ENCODE measurements around the gene IQSEC3.
"Not testable (repeated sequence)": the region's sequence is repeated elsewhere in the genome, so short reads cannot be mapped to it uniquely, and the experiment has no call there.

Gene IQSEC3

DNA sequence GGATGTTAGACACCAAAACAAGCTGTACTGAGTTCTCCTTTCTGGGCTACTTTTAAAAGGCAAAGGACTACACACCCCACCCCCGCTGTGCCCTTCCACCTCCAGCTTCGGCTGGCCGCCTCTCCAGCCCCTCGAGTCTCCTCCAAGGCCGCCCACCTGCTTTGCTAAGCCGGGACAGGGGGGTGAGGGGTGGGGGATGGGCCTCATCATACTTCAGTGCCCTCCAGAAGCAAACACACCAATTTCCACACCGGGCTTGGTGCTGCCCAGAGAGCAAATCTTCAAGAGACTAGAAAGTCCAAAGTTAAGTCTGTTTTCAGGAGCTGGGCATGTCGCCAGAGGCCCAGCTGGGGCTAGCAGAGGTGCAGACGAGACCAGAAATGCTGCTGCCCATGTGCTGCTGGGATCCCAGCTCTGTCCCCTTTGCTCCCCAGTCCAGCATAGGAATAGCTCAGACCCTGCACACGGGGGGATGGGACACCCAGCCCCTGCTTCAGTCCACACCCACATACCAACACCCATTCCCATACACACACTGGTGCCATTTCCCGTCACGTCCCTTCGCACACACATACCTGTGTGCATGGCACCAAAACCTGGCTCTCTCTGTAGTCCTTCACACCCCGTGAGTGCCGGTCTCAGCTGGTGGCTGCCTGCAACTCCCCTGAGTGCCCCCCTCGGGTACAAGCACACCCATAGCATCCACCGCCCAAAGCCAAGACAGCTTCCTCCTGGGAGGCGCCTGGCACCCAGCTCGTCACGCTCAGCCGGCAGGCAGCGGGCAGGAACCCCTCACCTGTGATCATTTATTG lies 146.4 kb downstream of the IQSEC3 start:
- DNase-seq = no peak

- no peak for DNase-seq
These were observed 147.0 kb downstream of the IQSEC3 start for GRCh38 chr12:213527-213932.

- DNase-seq = no peak
These were observed 147.6 kb downstream of the IQSEC3 start, which contains the start of gene SLC6A12 for GRCh38 chr12:214003-214741. TSS of gene SLC6A12 (minus strand) at chr12:214157. CDS start at chr12:209986, 4,171 bp downstream.

- DNase-seq = no peak
These were observed 148.5 kb downstream of the IQSEC3 start for GRCh38 chr12:215116-215515.

- not testable (repeated sequence) for DNase-seq
These were observed 150.5 kb downstream of the IQSEC3 start for GRCh38 chr12:217029-217428.

- no peak for DNase-seq
These were observed 151.7 kb downstream of the IQSEC3 start for GRCh38 chr12:218221-218620.

DNA sequence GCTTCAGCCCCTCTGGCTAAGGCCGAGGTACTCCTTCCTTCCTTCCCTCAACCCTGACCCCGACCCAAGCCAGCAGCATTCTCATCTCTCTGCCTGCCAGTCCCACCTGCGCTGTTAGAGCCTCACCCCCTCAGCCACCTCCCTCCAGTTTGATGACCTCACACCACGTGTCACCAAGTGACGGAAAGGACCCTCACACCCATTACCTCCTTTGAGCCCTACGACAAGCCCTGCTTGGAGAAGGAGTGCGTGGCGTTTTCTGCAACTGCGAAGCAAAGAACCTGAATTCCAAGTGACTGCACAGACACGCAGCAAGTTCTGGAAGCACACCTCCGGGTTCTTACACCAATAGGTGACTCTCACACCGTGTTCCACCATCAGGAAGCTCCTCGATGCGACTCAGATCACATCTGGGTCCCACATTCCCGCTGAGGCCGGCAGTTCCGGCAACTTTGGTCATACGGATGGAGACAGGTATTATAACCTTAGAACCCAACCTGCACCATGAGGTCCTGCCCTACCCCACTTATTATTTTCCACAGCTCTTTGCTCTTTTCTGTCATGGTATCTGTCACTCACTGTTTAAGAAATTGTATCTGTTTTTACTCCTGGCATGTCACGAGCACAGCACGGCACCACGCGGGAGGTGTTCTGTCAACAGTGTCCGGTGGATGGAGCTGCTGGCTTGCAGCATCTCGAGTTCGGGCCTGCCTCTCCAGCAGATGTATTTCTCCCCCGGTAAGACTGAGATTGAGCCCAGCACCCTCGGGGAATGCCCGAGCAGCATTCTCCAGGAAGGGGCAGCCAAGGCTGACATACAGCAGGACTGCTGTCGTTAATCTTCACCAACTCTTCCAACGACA lies 152.4 kb downstream of the IQSEC3 start:
- DNase-seq = no peak

- DNase-seq = peak in 38 of 51 donors; percentile 12 to 78 (median 45)
These were observed 153.4 kb downstream of the IQSEC3 start for GRCh38 chr12:219891-220352.

GRCh38 chr12:220491-220890 lies 153.9 kb downstream of the IQSEC3 start:
- DNase-seq = no peak

GRCh38 chr12:220946-221550 lies 154.5 kb downstream of the IQSEC3 start:
- DNase-seq = no peak

DNA sequence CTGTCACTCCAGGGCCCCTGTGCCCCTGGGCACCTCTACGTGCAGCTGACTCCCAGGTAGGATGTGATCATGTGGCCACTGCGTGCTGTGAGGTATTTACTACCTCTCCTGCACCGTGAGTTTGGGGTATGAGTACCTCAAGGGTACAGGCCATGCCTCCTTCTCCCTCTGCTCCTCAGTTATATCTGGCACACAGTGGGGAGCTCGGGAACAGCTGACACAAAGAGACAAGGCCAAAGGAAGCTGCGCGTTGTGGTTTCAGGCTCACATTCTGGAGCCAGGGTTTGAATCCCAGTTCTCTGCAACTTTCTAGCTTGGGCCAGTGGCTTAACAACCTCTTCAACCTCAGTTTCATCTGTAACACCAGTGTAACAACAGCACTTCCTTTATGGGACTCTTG lies 155.2 kb downstream of the IQSEC3 start:
- DNase-seq = no peak

DNA sequence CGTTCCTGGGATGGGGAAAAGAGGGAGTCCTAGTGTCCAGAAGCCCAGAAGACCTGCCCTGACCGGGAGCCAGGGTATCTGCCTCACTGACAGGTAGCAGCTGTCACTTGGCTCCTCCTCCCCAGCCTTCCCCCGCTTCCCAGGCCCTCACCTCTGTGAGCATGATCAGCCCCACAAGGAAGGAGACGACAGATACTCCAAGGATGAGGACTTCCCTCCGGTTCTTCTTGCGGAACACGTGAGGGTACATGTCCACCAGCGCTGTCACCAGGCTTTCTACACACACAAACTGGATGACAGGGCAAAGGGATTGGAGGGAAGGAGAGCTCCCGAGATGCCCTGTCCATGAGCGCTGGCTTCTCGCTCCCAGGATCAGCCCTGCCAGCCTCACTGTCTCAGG lies 157.3 kb downstream of the IQSEC3 start:
- DNase-seq = no peak

DNA sequence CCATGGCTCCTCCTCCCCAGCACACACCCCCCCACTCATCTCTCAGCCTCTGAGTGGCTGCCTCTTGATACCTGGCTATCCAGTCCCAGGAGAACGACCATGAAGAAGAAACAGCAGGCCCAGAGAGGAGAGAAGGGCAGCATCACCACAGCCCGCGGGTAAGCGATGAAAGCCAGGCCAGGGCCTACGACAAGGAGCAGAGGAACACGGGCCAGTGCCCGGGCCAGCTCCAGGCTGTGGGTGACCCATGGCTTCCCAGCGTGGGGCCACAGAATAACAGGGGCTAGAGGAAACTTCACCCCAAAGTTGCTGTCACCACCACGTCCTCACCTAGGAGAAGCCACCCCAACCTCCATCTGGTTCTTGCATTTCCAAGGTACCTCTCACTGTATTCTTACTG lies 157.8 kb downstream of the IQSEC3 start:
- no peak for DNase-seq

DNA sequence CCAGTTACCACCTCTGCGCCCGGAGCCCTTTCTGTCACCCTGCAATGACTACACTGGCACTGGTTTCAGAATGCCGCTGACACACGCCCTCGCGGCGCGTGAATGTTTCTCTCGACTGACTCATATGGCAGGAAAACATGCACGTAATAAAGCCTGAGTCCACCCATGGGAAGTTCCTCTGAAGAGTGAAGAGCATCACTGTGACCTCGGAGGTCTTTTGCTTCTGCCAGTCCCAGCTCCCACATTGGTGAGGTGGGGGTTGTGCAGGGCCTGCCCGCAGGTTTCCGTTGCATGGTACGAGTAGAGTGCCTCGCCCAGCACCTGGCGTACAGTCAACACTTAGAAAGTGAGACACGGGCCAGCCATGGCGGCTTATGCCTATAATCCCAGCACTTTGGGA lies 158.4 kb downstream of the IQSEC3 start:
- no peak for DNase-seq

- no peak for DNase-seq
These were observed 159.8 kb downstream of the IQSEC3 start for GRCh38 chr12:226401-226800.

GRCh38 chr12:227286-227915 lies 160.8 kb downstream of the IQSEC3 start:
- no peak for DNase-seq

Data from hypothalamus (tissue), 51 donors.